Stimulated activated CD4-positive, alpha-beta T cell treated with anti-CD3 and anti-CD28 coated beads, Interleukin-4, amount 100 ng/mL, for 4 hours (primary cell): ENCODE results near the gene PLEKHH1.

Experiments used
- DNase-seq, 2 experiments: peaks; one replicate each; pipeline ENCODE4 v3.0.0-alpha.2; 2020

PLEKHH1 gene

DNA sequence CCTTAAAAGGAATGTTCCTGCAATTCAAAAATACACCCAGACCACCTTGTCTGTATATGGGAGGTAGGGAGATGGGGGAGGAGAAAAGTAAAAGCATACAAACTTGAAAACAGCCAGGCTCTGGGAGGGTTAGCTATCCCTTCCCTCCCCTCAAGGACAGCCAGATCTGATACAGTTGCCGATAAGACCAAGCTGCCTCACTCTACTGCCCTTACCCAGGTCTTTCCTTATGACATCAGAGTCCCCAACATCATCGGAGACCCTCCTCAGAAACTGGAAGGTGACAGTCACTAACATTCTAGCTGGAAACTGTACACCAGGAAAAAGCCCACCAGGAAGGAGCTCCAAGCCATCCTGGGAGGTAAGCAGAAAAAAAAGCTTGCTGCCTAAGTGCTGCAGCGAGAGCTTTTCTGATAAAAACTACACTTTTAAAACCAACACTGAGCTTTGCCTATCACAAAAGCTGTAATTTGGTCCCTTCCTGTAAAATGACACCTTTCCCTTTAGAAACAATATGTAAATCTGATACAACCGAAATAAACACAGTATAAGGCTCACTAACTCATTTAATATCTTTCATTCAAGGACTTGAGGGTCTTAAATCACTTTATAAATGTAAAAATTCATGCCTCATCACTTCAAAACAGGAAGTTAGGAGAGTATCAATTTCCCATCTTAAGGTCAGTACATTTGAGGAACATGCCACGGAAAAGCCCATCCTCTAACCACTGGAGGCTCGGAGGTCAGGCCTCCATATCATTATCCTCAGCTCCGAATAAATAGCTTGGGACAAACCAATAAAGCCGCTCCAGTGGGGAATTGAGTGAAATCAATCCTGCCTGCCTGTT, 20.4 kb upstream of the PLEKHH1 start:
- no peak for DNase-seq

DNA sequence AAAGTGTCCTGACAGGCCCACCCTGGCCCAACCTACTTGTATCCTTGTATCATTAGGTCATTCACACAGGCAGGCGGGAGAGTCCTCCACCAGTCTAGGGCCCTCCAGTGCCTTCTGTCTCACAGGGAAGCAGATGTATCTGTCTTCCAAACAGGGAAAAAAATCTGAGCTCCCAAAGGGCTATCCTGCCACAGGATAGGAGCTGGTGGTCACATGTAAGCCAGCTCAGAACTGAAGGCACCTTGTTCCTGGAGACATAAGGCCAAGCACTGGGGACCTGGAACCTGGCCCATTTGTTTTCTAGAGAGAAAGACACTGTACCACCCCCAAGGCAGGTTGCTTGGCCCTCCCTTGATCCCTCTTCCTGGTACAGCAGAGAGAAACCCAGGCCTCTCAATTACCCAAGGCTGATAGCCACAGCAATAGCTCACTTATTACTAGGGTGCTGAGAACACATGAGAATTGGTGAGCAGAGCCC, 19.4 kb upstream of the PLEKHH1 start:
- no peak for DNase-seq

DNA sequence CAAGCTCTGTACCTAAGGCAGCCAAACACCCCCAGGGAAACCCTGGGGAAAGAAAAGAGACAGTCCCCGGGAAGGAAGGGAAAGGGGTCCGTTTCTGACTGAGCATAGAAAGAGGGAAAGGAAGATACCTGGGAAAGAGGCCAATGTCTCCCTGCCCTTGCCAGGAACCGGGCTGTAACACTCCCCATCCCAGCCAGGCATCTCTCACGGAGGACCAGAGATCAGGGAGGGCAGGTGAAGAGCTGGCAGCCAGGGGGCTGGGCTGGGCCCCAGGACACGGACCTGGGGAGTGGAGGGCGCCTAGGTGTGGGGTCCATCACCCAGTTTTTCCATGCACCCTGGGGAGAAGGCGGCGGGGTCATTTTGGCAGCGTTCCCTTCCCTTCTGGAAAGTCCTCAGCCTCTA, 18.9 kb upstream of the PLEKHH1 start:
- DNase-seq, result no peak

DNA sequence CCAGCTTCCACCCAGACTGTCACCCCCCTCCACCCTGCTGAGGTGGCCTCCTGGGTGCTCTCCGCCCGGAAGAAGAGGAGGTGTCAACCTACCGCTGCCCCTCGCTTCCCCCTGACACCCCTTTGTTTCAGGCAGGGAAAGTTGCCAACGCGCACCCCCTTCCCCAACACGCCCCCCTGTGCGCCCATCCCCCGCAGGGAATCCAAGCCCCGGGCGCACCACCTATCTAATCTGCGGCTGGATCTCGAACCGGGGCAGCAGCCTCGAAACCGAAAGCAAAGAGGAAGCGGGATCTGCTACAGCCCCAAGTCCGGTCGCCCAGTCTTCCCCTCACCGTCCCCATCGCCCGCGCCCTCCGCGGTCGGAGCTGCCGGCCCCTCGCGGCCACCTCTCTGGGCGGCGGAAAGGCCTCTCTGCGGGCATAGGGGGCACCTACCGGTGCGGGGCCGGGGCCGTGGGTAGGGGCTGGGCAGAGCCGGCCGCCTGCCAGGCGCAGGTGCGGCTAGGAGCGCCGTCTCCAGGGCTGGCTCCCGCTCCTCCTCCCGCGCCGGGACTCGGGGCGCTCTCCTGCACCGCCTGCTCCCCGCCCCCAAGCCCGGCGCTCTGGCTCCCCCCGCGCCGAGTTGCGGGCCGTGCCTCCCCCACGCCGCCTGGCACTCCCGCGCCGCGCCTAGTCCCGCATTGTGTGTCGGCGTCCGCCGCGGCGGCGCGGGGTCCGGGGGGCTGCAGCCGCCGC, 18.3 kb upstream of the PLEKHH1 start:
- DNase-seq, result peak; percentile 7 to 30

DNA sequence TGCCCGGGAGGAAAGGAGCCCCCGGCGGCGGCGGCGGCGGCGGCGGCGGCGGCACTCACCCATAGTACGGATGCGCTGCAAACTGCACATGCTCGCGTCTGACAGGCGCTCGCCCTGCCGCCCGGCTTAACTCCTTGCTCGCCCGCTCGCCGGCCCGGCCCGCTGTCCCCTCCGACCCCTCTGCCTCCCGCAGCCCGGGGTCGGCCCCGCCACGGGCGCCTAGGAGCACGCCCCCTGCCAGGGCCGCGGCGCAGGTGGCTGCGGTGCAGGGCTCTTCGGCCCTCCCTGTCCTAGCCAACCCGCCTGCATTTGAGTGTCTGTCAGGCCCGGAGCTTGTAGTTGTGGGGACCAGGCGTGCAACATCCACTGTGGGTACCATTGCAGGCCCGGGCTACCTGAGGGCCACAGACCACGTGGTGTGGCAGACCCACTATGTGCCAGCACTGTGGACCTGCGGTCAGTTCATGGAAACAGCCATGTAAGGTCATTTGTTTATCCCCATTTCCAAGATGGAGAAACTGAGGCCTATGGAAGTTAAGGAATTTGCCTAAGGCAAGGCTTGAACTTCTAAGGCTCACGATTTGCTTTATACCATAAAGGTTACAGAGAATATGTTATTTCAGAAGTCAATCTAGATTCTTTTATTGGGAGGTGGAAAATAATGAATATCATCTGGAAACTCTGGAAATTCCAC, 17.6 kb upstream of the PLEKHH1 start:
- DNase-seq, result peak in 1 of 2 experiments; percentile 52

DNA sequence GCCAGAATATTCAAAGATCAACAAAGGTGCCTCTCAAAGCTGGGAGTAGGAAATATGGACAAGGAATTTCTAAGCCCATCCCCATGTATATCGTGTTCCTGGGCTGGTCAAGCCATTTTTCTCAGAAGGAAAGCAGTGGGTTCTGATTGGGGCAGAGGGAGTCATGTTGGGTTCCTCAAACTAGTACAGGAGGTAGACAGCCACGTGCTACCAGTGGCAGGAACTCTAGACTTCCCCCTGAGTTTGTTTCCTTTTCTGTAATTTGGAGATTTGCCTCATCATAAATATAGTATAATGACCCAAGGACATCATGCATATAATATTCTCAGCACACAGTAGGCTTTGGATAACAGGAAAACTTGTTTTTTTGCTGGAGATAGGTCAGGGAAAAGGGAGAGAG, 16.4 kb upstream of the PLEKHH1 start:
- no peak for DNase-seq

DNA sequence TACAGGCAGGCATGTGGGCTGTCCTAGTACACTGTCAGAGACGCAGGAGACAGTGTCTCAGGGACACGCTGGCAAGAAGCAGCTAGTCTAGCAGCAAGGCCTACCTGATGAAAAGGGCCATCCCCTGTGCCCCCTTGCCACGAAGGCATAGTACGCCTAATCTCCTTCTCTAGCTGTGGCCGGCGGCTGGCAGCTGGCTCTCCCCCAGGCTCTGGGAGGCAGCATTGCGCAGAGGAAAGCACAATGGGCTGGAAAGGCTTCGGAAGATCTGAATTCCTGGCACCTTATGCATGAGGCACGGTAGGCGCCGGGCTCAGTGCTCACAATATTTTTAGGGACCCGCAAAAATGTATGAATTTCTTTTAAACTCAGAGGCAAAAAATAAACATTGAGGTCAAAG, 16.0 kb upstream of the PLEKHH1 start:
- DNase-seq, result no peak

DNA sequence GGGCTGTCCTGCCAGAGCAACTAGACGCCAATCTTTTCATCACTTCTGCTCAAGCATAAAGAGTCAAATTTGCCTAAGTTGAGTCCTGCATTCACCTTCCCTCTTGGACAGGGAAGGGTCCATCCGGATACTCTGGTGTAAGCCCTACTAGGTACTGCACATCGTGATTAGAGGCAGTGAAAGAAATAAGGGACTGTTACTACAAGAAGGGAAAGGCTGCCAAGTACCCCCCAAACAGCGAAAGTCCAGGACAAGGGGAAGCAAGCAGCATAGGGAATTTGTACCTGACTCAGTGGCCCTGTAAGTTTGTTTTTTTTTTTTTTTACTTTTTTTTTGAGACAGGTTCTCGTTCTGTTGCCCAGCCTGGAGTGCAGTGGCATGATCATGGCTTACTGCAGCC, 13.7 kb upstream of the PLEKHH1 start:
- DNase-seq, result no peak

DNA sequence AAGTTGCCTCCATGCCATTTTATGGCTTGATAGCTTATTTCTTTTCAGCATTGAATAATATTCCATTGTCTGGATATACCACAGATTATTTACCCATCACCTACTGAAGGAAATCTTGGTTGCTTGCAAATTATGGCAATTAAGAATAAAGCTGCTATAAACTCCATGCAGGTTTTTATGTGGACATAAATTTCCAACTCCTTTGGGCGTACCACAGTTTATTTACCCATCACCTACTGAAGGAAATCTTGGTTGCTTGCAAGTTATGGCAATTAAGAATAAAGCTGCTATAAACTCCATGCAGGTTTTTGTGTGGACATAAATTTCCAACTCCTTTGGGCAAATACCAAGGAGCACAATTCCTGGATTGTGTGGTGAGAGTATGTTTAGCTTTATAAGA, 12.6 kb upstream of the PLEKHH1 start:
- DNase-seq, result no peak

DNA sequence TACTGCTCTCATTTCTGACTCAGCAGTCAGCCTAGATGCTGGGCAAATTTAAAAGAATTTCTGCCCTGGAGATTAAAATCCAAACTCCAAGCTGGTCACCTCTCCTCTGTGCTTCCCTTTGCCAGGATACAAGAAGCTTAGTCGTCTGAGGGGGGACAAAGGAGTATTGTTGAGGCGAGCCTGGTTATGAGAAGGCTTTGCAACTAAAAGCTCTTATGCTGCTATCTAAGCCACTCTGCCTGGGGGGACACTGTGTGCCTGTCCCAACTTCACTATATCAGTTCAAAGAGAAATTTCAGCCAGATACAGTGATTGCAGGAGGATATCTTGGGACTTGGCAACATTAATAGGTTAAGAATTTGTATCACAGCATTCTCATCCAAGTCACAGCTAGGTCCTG, 10.8 kb upstream of the PLEKHH1 start:
- DNase-seq, result no peak

DNA sequence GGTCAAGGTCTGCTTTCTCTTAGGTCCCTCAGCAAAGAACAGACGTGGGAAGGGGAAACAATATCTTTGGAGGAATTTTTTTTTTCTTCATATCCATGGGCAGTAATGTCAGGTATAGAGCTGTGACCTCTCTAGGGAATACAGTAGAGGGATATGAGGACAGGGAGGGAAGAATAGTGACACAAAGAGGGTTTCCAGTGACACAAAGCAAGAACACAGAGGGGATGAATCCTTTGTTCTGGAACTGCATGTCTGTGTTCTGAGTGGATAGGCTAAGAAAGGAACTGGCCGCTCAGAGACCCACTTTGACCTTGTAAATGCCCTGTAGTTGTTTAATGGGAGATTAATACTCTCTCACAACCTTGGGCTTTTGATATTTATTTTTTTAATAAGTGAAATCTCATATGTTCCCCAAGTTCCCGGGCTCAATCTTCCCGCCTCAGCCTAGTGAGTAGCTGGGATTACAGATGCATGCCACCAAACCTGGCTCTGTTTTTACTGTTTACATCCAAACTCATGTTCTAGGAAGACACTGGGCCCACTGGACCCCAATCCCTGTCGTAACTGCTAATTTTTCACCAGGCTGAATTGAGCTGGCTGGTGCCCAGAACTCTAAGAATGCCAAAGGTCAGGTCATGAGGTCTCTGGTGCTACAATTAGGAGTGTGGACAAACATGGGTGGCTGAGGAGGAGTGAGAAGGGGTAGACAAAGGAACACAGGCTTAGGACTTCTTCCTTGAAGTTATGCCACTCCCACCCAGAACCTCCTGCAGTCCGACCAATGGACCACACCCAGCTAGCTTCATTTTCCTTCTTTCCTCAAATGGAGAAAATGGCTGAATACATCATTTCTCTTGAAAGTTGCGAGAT, 9.1 kb upstream of the PLEKHH1 start:
- no peak for DNase-seq

DNA sequence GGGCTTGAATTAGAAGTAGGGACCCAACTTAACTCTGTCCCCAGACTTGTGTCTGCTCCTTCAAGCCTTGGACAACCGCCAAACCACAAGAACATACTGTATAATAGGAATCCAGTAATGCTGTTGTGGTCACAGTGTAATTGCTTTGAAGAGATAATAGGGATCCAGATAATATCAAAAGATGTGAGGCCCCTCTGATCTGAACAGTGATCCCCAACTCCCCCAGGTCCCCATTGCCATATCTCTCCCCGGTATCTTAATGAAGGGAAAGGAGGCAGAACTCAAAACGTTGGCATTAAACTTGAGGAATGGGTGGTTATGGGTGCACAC, 8.5 kb upstream of the PLEKHH1 start:
- no peak for DNase-seq

DNA sequence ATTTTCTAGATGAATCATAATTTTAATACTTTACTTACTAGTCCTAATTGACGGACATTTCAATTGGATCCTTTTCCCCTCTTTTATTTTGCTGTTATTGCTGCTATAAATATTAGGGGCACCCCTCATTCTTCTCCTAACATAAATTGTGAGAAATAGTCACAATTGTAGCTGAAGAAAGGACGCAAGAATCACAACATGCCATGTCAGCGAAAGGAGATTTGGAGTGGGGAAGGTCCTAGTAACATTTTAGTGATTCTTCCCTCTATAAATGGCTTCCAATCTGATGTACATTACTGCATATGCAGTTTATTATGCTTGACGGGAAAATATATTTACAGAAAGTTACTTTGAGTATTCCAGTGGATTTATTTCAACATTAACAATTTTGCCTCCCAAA, 7.7 kb upstream of the PLEKHH1 start:
- no peak for DNase-seq

DNA sequence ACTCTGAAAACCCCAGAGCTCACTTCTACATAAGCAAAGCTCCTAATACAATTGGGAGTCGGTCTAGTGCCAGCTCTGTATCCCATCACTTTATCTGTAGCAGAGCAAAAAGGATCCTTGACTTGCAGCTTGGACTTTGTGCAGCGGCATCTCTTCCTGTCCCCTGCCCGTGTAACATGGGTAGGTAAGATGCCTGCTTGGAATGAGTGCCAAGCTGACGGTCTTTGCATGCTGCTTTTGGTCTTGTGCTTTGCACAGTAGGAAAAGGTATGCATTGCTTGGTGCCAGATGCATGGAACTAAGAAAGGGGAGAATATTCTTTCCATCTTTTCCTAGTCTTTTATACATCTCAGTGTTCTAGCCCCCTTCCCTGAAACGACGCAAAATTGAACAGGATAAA, 6.9 kb upstream of the PLEKHH1 start:
- no peak for DNase-seq

DNA sequence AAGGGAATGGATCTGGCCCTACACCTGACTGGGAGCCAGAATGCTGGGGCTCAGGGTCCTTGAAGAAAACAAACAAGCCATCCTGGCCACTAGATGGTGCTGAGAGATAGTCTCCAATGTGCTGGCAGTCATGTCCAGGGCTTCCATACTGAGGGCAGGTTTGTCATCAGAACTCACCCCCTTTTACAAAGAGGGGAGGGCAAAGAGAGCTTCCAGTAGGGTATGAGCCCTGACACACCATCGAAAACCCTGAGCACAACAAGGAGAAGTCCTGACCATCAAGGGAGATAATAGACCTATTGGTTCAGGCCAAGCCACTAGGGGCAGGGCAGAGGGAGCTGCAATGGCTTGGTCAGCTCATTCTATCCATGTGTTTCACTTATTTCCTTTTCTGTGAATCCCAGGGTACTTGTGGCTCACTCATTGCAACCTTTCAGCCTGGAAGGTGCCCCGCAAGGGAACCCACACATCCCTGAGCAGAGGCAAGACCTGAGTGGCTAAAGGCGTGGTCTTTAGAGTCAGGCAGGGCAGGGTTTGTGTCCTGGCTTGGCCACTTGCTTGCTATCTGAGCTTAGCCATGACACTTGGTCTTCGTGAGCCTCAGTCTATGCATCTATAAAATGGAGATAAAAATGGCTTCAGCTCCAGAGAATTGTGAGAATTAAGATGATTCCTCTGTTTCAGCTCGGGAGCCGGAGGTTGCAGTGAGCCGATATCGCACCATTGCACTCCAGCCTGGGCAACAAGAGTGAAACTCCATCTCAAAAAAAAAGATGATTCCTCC, 6.2 kb upstream of the PLEKHH1 start:
- DNase-seq, result peak in 1 of 2 experiments; percentile 32

DNA sequence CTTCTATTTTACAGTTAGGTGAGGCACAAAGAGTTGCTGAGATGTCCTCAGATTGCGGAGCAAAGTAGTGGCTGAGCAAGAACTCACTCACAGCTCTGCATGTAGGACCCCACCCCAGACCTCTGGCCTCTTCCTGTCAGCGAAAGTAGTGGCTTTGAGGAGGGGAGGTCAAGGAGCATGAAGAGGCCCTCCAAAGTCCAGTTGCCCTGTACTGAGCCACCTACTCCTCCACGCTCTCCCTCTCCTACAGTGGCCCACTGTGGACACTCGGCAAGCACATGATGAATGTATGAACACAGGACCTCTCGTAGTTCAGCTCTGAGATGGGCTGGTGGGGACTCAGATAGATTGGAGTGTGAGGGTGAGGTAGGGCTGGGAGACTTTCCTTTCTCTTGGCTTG, 5.3 kb upstream of the PLEKHH1 start:
- DNase-seq, result no peak

DNA sequence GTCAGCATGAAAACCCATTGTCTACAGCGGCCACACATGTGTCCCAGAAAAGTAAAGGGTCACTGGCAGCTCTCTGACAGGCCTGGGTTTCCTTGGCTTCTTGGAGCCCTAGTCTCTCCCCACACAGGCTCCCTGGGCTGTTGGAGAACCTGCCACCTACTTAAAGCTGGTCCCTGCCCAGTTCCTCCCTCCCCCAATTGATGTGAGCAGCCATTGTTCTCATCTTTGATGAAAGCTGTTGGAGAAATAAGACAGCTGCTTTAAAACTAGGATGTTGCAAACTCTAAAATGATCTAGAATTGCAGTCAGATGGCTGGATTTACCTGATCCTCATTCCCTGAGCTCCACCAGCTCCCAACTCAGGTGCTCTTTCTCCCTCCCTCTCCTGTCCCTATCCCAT, 4.8 kb upstream of the PLEKHH1 start:
- DNase-seq, result no peak

DNA sequence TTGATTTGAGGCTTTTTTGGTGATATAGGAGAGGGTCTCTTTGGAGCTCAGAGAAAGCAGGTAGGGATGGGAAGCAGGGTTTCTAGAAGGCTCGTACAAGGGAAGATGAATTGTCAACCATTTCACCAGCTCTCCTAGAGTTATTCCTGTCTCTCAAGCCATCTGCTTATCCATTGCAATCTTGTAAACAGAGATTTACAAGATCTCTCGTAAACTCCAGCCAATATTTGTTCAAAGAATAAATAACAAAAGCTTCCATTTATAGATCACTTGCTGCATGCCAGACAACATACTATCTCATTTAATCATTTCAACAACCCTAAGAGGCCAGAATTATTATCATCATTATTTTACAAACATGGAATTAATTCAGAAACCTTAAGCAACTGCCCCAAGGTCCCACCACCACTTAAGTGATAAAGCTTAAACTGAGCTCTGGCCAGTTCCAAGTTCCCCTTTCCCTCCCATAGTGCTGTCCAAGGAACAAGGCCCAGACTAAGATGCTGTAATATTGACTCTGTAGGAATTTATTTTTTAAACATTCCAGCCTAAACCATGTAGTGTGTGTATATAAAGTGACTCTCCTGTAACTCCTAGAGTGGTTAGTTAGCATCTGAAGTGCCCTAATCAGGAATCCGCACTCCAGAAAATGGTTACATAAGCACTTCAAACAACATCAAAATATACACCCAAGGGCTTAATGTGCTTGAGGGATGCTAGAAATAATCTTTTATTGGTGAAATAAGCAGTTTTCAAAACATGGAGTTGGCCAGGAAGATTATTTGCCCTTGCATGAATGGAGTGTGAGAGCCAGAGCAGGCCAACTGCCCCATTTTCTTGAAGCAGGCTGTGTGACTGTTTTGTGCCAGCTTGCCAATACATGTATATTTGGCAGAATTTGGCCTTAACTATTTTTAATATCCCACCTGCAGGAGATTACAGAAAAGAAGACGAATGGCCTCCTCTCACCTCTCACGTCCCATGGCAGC, 2.8 kb upstream of the PLEKHH1 start:
- no peak for DNase-seq

DNA sequence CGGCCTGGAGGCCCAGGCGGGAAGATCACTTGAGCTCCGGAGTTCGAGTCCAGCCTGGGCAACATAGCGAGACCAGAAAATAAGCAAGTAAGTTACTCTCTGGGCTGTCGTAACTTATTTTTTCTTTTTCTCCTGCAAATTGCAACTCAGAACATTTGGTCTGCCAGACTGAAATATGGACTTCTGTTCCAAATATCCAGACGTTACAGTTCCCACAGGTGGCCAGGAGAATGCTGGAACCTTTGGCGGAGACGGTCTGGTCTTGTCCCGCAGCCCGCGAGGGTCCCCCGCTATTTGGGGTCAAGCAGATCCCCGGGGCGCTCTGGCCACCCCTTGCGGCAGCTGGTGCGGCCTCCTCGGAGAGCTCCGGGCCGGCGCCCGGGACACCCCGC, 488 bp upstream of the PLEKHH1 start:
- DNase-seq, result no peak

DNA sequence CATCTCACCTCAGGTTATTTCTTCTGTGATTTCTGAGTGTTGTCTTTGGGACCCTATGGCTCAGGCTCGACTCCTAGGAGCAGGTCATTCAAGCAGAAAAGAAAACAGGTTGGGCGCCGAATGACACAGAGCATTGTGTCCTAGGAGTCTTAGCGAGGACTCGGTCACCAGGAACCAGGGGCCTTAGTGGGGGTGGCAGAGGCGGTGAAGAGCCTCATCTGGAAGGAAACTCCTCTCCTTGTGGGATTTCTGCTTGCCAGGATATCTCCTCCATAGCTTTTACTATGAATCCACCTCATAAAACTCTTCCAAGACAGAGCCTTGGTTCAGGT, 630 bp downstream of the PLEKHH1 start:
- DNase-seq, result no peak

DNA sequence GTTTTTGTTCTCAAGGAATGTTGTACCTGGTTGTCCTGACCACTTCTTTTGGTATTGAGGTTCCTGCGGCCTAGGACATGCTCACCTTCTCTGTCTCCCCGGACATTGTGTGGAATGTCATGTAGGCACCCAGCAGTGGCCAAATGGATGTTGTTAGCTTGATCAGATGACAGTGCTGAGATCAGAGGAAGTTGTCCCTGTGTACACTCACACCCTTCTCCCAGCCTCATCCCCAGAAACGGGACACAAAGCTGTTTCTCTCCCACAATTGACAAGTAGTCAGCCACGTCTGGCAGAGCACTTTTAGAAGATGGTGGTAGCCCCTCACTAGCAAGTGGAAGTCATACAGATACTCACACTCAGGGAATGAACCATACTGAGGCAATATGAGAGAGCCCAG, 3.0 kb downstream of the PLEKHH1 start:
- no peak for DNase-seq
